IMR-90 (cell line): Measurements from ENCODE around the gene TMEM92. TPM values are rescaled to one million over a fixed set of nuclear protein-coding genes. Genes with fewer than 3 reads are reported as not detected.
A peak's percentile ranks its signal among the peaks of the same experiment; 100 is the strongest.

ENCODE experiments used
- ATAC-seq: fragments of 200-7000 bp; cut with Tn5 transposase; 2 replicates; pipeline ENCODE4 v1.9.1; 2020; ENCODE audit warnings: low read depth, mild to moderate bottlenecking, moderate library complexity
- BruUV-seq: library from RNA; stranded (reverse); fragments of 400-500 nt; replicated peaks from 2 replicates; lab custom pipeline; 2021; lab: Mats Ljungman, UMichigan
- CTCF ChIA-PET: fragments of 300-600 bp; formaldehyde crosslinking; extraction: SDS; loops from one replicate; lab custom pipeline; 2021; ENCODE audit warnings: antibody characterized with exemption; lab: Yijun Ruan, JAX
- POLR2A ChIA-PET: fragments of 300-600 bp; sonication (Branson Sonifier 250); formaldehyde crosslinking; loops from one replicate; lab custom pipeline; 2022; ENCODE audit warnings: antibody characterized with exemption; ENCODE audit not compliant: unreplicated experiment; lab: Charles Lee
- DNase-seq: peaks from one replicate; pipeline ENCODE4 v3.0.0; 2013
- H2AFZ ChIP-seq: replicated peaks from 2 replicates; pipeline ENCODE3; 2013; ENCODE audit warnings: low read length, mild to moderate bottlenecking; ENCODE audit not compliant: poor library complexity
- H2AK5ac ChIP-seq: 2 replicates; pipeline ENCODE4 v1.6.1; 2013; ENCODE audit warnings: low read depth, low read length, inconsistent platforms
- H2AK9ac ChIP-seq: replicated peaks from 2 replicates; pipeline ENCODE3; 2013; ENCODE audit warnings: mild to moderate bottlenecking, low read depth, low read length, moderate library complexity; ENCODE audit not compliant: poor library complexity
- H2BK120ac ChIP-seq: 2 replicates; pipeline ENCODE4 v1.6.1; 2013; ENCODE audit warnings: low read depth, low read length, inconsistent platforms
- H2BK15ac ChIP-seq: 3 replicates; pipeline ENCODE4 v1.6.1; 2013; ENCODE audit warnings: low read depth, low read length, inconsistent platforms
- H2BK20ac ChIP-seq: 2 replicates; pipeline ENCODE4 v1.6.1; 2013; ENCODE audit warnings: low read depth, mild to moderate bottlenecking, inconsistent platforms, low read length, moderate library complexity
- H2BK5ac ChIP-seq: 2 replicates; pipeline ENCODE4 v1.6.1; 2013; ENCODE audit warnings: mild to moderate bottlenecking, low read depth, low read length, inconsistent platforms; ENCODE audit not compliant: poor library complexity, severe bottlenecking
- H3K14ac ChIP-seq: replicated peaks from 2 replicates; pipeline ENCODE4 v1.6.1; 2013; ENCODE audit warnings: low read depth, low read length, inconsistent platforms
- H3K18ac ChIP-seq: 2 replicates; pipeline ENCODE4 v1.6.1; 2013; ENCODE audit warnings: low read depth, low read length, control low read depth
- H3K23ac ChIP-seq: 2 replicates; pipeline ENCODE4 v1.6.1; 2013; ENCODE audit warnings: low read depth, low read length, inconsistent platforms
- H3K27ac ChIP-seq: 2 replicates; pipeline ENCODE4 v1.5.1; 2013; ENCODE audit warnings: mild to moderate bottlenecking, control low read depth, low read length; ENCODE audit not compliant: insufficient read depth
- H3K27me3 ChIP-seq: 2 replicates; pipeline ENCODE4 v1.6.1; 2013; ENCODE audit warnings: low read length; ENCODE audit not compliant: control insufficient read depth, insufficient read depth
- H3K36me3 ChIP-seq: 2 replicates; pipeline ENCODE4 v1.6.1; 2013; ENCODE audit warnings: low read length, mixed read lengths; ENCODE audit not compliant: control insufficient read depth, insufficient read depth
- H3K4ac ChIP-seq: 2 replicates; pipeline ENCODE4 v1.6.1; 2013; ENCODE audit warnings: low read depth, low read length, inconsistent platforms
- H3K4me1 ChIP-seq: 2 replicates; pipeline ENCODE4 v1.6.1; 2013; ENCODE audit warnings: low read length, mixed read lengths; ENCODE audit not compliant: control insufficient read depth, insufficient read depth
- H3K4me2 ChIP-seq: 2 replicates; pipeline ENCODE4 v1.6.1; 2013; ENCODE audit warnings: low read depth, mild to moderate bottlenecking, control low read depth, low read length, moderate library complexity
- H3K4me3 ChIP-seq: 2 replicates; pipeline ENCODE4 v1.5.1; 2013; ENCODE audit warnings: low read depth, mild to moderate bottlenecking, control low read depth, low read length, moderate library complexity; ENCODE audit not compliant: insufficient read depth
- H3K56ac ChIP-seq: 2 replicates; pipeline ENCODE4 v1.6.1; 2013; ENCODE audit warnings: low read length, inconsistent platforms; ENCODE audit not compliant: insufficient read depth; ENCODE audit errors: extremely low read depth
- H3K79me1 ChIP-seq, 2 experiments: 2 replicates each; pipeline ENCODE4 v1.6.1; 2013; ENCODE audit warnings: low read length in 2 of 2, inconsistent platforms in 1 of 2, low read depth in 1 of 2
- H3K9ac ChIP-seq: 2 replicates; pipeline ENCODE4 v1.6.1; 2013; ENCODE audit warnings: low read depth, low read length, control low read depth
- H3K9me1 ChIP-seq: 2 replicates; pipeline ENCODE4 v1.6.1; 2013; ENCODE audit warnings: low read length, inconsistent platforms; ENCODE audit not compliant: insufficient read depth
- H3K9me3 ChIP-seq: 2 replicates; pipeline ENCODE4 v1.6.1; 2013; ENCODE audit warnings: low read length; ENCODE audit not compliant: control insufficient read depth, insufficient read depth
- H4K20me1 ChIP-seq: 2 replicates; pipeline ENCODE4 v1.6.1; 2013; ENCODE audit warnings: low read length, inconsistent platforms; ENCODE audit not compliant: insufficient read depth
- H4K5ac ChIP-seq: 2 replicates; pipeline ENCODE4 v1.6.1; 2013; ENCODE audit warnings: mild to moderate bottlenecking, low read depth, low read length, control low read depth
- H4K8ac ChIP-seq, 2 experiments: 2 replicates each; pipeline ENCODE4 v1.6.1; 2013; ENCODE audit warnings: low read depth in 2 of 2, low read length in 2 of 2, control low read depth in 1 of 2, inconsistent platforms in 1 of 2
- H4K91ac ChIP-seq: 2 replicates; pipeline ENCODE4 v1.6.1; 2013; ENCODE audit warnings: low read depth, low read length, inconsistent platforms; ENCODE audit not compliant: insufficient read depth
- BHLHE40 ChIP-seq: fragments of 150-350 bp; IDR thresholded peaks from 2 replicates; pipeline ENCODE4 v1.6.1; 2016; ENCODE audit warnings: mild to moderate bottlenecking, low read depth, low read length
- CHD1 ChIP-seq: IDR thresholded peaks from 2 replicates; pipeline ENCODE4 v1.6.1; 2012; ENCODE audit warnings: low read depth, low read length, improper control_type of control experiment
- CTCF ChIP-seq: conservative IDR thresholded peaks from 2 replicates; pipeline ENCODE4 v1.5.1; 2012; ENCODE audit warnings: mild to moderate bottlenecking, low read depth, low read length, improper control_type of control experiment
- ELK1 ChIP-seq: fragments of 150-350 bp; IDR thresholded peaks from 2 replicates; pipeline ENCODE4 v1.6.1; 2016; ENCODE audit warnings: low read depth, mild to moderate bottlenecking, low read length, moderate library complexity, borderline replicate concordance
- FOS ChIP-seq: fragments of 150-350 bp; IDR thresholded peaks from 2 replicates; pipeline ENCODE4 v1.6.1; 2016; ENCODE audit warnings: low read depth, low read length
- MXI1 ChIP-seq: IDR thresholded peaks from 2 replicates; pipeline ENCODE4 v1.6.1; 2012; ENCODE audit warnings: low read depth, mild to moderate bottlenecking, low read length, moderate library complexity, borderline replicate concordance
- NFE2L2 ChIP-seq: fragments of 150-350 bp; IDR thresholded peaks from 2 replicates; pipeline ENCODE4 v1.6.1; 2016; ENCODE audit warnings: low read depth, mild to moderate bottlenecking, low read length
- POLR2A ChIP-seq: IDR thresholded peaks from 2 replicates; pipeline ENCODE4 v1.6.1; 2012; ENCODE audit warnings: mild to moderate bottlenecking, low read depth, low read length
- RAD21 ChIP-seq: IDR thresholded peaks from 2 replicates; pipeline ENCODE4 v1.6.1; 2012; ENCODE audit warnings: low read length, improper control_type of control experiment
- RCOR1 ChIP-seq: IDR thresholded peaks from 2 replicates; pipeline ENCODE4 v1.6.1; 2012; ENCODE audit warnings: mild to moderate bottlenecking, low read length, improper control_type of control experiment; ENCODE audit not compliant: insufficient replicate concordance
- SMC3 ChIP-seq: fragments of 150-350 bp; IDR thresholded peaks from 2 replicates; pipeline ENCODE4 v1.6.1; 2016; ENCODE audit warnings: low read depth, mild to moderate bottlenecking, antibody characterized with exemption, low read length, moderate library complexity
- USF2 ChIP-seq: fragments of 150-350 bp; IDR thresholded peaks from 2 replicates; pipeline ENCODE4 v1.6.1; 2017; ENCODE audit warnings: mild to moderate bottlenecking, antibody characterized with exemption, low read length, low read depth
- WGBS, 2 experiments: methylation state at CpG; one replicate each; pipeline versions ENCODE4 v1.1.5 to v1.1.7; 2013; ENCODE audit warnings: missing lambda C conversion rate in 2 of 2; ENCODE audit not compliant: insufficient read length in 1 of 2; ENCODE audit errors: extremely low coverage in 2 of 2; 5-methylcytosine and 5-hydroxymethylcytosine counted together
- dilution Hi-C: fragments of 300-500 bp; cut with HindIII; formaldehyde crosslinking; loops from one replicate; pipeline ENCODE4 v1.14.3; 2018; ENCODE audit warnings: low sequenced_read_pairs; ENCODE audit not compliant: unreplicated experiment
- in situ Hi-C: fragments of 300-500 bp; cut with MboI; formaldehyde crosslinking; loops from 3 replicates; pipeline ENCODE4 v1.14.3; 2019; ENCODE audit warnings: low sequenced_read_pairs, inconsistent platforms, mixed read lengths
- intact Hi-C: fragments of 100-400 bp; cut with micrococcal nuclease; formaldehyde crosslinking; loops from 2 replicates; pipeline ENCODE4 v1.10.0; 2022
- polyA plus RNA-seq, 3 experiments: library from polyadenylated mRNA; depleted of rRNA; stranded (reverse); fragments of >200 nt; gene quantifications; 2 replicates each; pipeline ENCODE4 v1.2.3, GENCODE V29; 2012; ENCODE audit warnings: low replicate concordance in 1 of 3
- total RNA-seq: library from RNA; depleted of rRNA; stranded (reverse); fragments of >200 nt; gene quantifications from 2 replicates; pipeline ENCODE4 v1.2.3, GENCODE V29; 2012

Gene TMEM92
- total and polyA plus RNA-seq, 2 of the 4 experiments (the other 2 are of a cell fraction), result 0.18 to 1.7 TPM

GRCh38 chr17:50237901-50238300, 36.4 kb upstream of the TMEM92 start:
- dilution Hi-C loops (no loop called here), intact Hi-C loops (no loop called here), in situ Hi-C loops (no loop called here)
- Histone ChIP-seq H3K9me1 (peaks cover 5% of the 10 kb centered on the region), H2AK9ac (no peak overlapping the region), H3K27me3 (no peaks in the 10 kb centered on the region), H3K36me3 (no peaks in the 10 kb centered on the region), H3K4me3 (no peak overlapping the region), H2BK20ac (no peak overlapping the region), H4K8ac (no peak overlapping the region), H3K4me2 (peak overlapping the region; percentile 58; the same call in 1 of the 2 replicates), H3K9ac (no peak overlapping the region), H3K4ac (no peak overlapping the region), H3K79me1 (no peaks in the 10 kb centered on the region; a peak in 1 of 4 replicates), H3K56ac (no peak overlapping the region), H3K23ac (no peak overlapping the region; the same call in 1 of the 2 replicates), H3K4me1 (peaks cover 9% of the 10 kb centered on the region; the same call in 1 of the 2 replicates), H2AFZ (no peak overlapping the region), H4K5ac (no peak overlapping the region), H3K9me3 (peaks cover 5% of the 10 kb centered on the region), H2BK120ac (peak overlapping the region; percentile 26; the same call in 1 of the 2 replicates), H3K18ac (no peak overlapping the region), H2BK15ac (no peak overlapping the region), H2AK5ac (no peak overlapping the region), H3K14ac (peak overlapping the region; percentile 68; the same call in 1 of the 2 replicates), H2BK5ac (no peak overlapping the region), H4K20me1 (no peaks in the 10 kb centered on the region), H3K27ac (peak overlapping the region; percentile 7; the same call in 1 of the 2 replicates), H4K91ac (no peak overlapping the region)
- DNase-seq, result no peak
- ChIA-PET POLR2A (interaction anchor here (1.1 kb wide), 1 partner anchor 18 kb away, joined by 3 read pairs; no protein-coding TSS in a partner anchor), CTCF (no interaction called here)
- BruUV-seq, result no TSS peak
- TF ChIP-seq CHD1 (no peak), NFE2L2 (no peak), BHLHE40 (no peak), MXI1 (no peak), CTCF (no peak), SMC3 (no peak), FOS (no peak), RAD21 (no peak), RCOR1 (no peak), POLR2A (no peak), USF2 (no peak), ELK1 (no peak)
- no peak for ATAC-seq
- WGBS, 2 experiments, result no CpG with 5 or more reads among the region's 2 CpGs
